Lower leg skin (tissue), 4 donors: ENCODE data around the gene VPS8. TPM values are rescaled to one million over a fixed set of nuclear protein-coding genes. Genes with fewer than 3 reads are reported as not detected.

ENCODE experiments used
- DNase-seq, 2 donors: peaks; one replicate each; pipeline ENCODE4 v3.0.0-alpha.2; 2019; ENCODE audit warnings: low spot score in 2 of 2
- H3K4me3 ChIP-seq: fragments of 200-600 bp; sonication (generic); 2 replicates; pipeline ENCODE4 v1.5.1; 2017; ENCODE audit warnings: mild to moderate bottlenecking, low read depth; ENCODE audit not compliant: poor library complexity, severe bottlenecking
- POLR2A ChIP-seq, 2 donors: fragments of 450-650 bp; IDR thresholded peaks; one replicate each; pipeline ENCODE4 v1.6.1; 2016 to 2017; ENCODE audit warnings: antibody characterized with exemption in 2 of 2, mild to moderate bottlenecking in 1 of 2, moderate library complexity in 1 of 2
- WGBS, 2 donors: methylation state at CpG; one replicate each; pipeline ENCODE4 v1.1.5; 2018; 5-methylcytosine and 5-hydroxymethylcytosine counted together
- intact Hi-C: fragments of 100-400 bp; cut with DNase I; formaldehyde crosslinking; loops from one replicate; pipeline ENCODE4 v1.15.0; 2023; ENCODE audit warnings: low total_unique reads
- total RNA-seq, 4 donors: library from RNA; depleted of rRNA; stranded (reverse); fragments of >200 nt; gene quantifications; one replicate each; pipeline ENCODE4 v1.1.0, GENCODE V29; 2016
- TF ChIP-seq, protein P1 (sequence below), 3 donors: fragments of 450-650 bp; IDR thresholded peaks; one replicate each; pipeline ENCODE4 v1.5.1; 2016; ENCODE audit warnings: antibody characterized with exemption in 3 of 3, mild to moderate bottlenecking in 3 of 3, moderate library complexity in 2 of 3

Gene VPS8
- total RNA-seq, 4 donors from 2014 or later = 31.4 to 67.7 (median 55.1) TPM

DNA sequence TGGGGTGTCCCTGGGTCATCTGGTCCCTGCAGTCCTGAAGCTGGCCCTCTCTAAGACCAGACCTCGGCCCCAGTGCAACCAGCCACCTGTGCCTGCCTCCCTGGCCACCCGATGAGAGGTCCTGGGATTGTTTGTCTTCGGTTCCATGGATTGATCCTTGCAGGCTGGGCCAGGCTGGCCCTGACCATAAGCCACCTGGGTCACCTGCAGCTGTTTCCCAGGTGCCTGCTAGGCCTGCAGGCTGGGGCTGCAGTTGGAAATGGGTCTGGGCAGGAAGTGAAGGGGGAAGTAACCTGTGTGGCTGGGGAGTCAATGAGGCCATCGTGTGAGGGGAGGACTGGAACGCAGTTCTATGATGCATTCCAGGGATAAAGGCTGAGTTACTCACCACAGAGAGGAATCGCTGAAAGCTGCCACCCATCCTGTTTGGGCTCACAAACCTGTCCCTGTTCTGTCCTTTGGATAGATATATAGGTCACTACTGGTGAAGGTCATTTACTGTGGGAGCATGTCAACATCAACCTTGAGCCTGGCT, 30.9 kb upstream of the VPS8 start:
- TF ChIP-seq, protein P1, sequence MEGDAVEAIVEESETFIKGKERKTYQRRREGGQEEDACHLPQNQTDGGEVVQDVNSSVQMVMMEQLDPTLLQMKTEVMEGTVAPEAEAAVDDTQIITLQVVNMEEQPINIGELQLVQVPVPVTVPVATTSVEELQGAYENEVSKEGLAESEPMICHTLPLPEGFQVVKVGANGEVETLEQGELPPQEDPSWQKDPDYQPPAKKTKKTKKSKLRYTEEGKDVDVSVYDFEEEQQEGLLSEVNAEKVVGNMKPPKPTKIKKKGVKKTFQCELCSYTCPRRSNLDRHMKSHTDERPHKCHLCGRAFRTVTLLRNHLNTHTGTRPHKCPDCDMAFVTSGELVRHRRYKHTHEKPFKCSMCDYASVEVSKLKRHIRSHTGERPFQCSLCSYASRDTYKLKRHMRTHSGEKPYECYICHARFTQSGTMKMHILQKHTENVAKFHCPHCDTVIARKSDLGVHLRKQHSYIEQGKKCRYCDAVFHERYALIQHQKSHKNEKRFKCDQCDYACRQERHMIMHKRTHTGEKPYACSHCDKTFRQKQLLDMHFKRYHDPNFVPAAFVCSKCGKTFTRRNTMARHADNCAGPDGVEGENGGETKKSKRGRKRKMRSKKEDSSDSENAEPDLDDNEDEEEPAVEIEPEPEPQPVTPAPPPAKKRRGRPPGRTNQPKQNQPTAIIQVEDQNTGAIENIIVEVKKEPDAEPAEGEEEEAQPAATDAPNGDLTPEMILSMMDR (IDR thresholded peaks at IDR 0.05) = no peak
- TF ChIP-seq POLR2A (IDR thresholded peaks at IDR 0.05) = no peak
- DNase-seq = no peak
- WGBS, 2 donors = 85 to 89% methylated on average over 5 to 6 of the region's 6 CpGs
- no peak overlapping the region for H3K4me3 ChIP-seq
- intact Hi-C loops = no loop called here

DNA sequence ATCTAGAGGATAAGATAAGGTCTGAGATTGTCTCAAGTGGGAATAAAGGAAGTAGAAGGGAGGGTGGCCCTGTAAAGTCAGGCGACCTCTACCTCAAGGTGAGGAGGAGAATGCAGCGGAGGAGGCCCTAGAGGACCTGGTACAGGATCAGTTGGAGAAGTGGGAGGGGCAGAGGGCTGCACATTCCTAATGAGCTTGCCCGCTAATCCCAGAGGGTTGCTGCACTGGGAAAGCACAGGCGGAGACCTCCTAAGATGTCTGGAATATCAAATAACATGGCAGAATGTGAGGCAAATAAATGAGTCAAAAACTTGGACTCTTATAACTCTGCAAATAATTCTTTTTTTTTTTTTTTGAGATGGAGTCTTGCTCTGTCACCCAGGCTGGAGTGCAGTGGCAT, 30.2 kb upstream of the VPS8 start:
- DNase-seq = no peak
- WGBS, 2 donors = 87 to 92% methylated on average over 4 of the region's 4 CpGs
- intact Hi-C loops = no loop called here
- no peak overlapping the region for H3K4me3 ChIP-seq
- no peak for TF ChIP-seq POLR2A (IDR thresholded peaks at IDR 0.05)
- TF ChIP-seq, protein P1 (IDR thresholded peaks at IDR 0.05) = no peak

GRCh38 chr3:184783319-184783718, 28.6 kb upstream of the VPS8 start:
- WGBS, 2 donors = 92% methylated on average over 7 of the region's 7 CpGs
- no peak for DNase-seq
- TF ChIP-seq, protein P1 (IDR thresholded peaks at IDR 0.05) = no peak
- no peak for TF ChIP-seq POLR2A (IDR thresholded peaks at IDR 0.05)
- intact Hi-C loops = no loop called here
- H3K4me3 ChIP-seq = no peak overlapping the region

DNA sequence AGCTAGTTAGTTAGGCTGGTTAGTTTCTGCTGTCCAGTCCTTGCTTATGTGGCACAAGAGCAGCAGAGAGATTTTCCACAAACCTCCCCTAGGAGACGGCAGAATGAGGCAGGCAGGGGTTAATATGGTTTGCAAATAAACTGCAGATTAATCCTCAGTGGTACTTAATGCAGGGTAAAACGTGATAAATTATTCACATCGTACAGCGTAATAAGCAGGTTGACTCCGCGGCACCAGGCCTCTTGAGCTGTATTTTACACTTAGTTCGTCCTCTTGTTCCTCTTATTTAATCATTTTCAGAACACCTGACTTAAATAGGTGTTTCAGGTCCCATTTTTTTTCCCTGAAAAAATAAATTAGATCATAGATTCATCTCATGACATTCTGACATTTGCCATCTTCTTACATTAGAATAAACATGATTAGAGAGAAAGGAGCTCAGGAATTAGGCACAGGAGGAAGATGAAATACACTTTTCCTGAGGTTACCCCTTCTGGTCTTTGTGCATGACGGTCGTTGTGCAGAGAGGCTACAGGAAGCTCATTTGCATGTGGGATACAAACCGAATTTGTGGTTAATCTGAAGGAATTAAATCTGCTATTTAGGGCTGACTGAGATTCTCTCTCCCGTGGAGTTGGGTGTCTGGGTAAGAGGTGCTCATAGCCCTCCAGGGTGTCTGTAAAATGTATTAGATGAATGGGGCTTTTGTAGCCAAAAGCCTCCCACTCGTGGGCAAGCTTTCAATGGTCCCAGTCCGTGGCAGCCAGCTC, 27.1 kb upstream of the VPS8 start:
- 63 to 75% methylated on average over 13 of the region's 13 CpGs for WGBS, 2 donors
- intact Hi-C loops = no loop called here
- H3K4me3 ChIP-seq = no peak overlapping the region
- TF ChIP-seq POLR2A (IDR thresholded peaks at IDR 0.05) = no peak
- TF ChIP-seq, protein P1 (IDR thresholded peaks at IDR 0.05) = no peak
- no peak for DNase-seq

DNA sequence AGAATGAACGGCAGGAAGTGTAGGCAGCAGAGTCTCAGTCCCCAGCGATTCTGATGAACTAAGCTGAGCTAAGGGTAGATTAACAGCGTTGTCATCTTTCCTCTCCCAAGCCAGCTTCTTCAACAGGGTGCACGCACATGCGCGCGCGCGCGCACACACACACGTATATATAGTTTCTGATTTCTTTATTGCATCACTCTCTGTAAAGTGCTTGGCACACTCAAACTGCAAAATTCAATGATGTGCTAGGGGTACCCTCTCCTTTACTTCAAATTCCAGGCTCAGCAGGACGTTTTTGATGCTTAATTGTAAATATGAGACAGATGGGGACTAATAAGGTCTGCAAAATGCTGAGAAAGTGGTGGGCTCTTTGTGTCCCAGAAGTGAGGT, 26.1 kb upstream of the VPS8 start:
- no peak for DNase-seq
- WGBS, 2 donors = 54 to 55% methylated on average over 12 of the region's 12 CpGs
- no peak for TF ChIP-seq POLR2A (IDR thresholded peaks at IDR 0.05)
- TF ChIP-seq, protein P1 (IDR thresholded peaks at IDR 0.05) = no peak
- H3K4me3 ChIP-seq = no peak overlapping the region
- intact Hi-C loops = no loop called here
